Measurements from ENCODE around the gene ORAI1.
"Not testable (repeated sequence)": the region's sequence is repeated elsewhere in the genome, so short reads cannot be mapped to it uniquely, and the experiment has no call there.

ORAI1 gene

DNA sequence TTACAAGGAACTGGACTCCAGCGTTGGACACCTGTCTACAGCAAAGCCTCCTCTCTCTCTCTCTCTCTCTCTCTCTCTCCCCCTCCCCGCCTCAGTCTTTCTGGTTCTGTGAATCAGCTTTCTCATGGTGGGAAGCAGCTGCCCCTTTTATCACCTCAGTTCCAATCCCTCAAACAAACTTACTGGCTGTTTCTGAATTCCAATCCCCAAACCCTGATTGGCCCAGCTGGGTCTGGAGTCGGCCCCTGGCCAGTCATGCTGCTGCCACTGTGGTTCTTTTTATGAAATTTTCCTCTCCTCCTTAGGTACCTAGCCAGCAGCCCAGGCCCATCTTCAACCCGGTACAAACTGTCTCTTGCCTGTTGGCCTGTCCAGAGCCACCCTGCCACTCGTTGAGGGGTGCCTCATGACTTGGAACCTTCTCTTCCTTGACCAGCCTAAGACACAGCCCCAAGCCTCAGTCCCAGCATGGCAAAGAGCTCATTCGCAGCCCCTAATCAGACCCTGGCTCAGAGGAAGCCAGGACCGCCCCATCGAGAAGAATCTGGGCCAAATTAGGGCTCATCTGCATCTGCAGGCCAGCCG is 52.5 kb downstream of the ORAI1 start:
- H3K4me1 ChIP-seq = no peaks in the 10 kb centered on the region
- H3K27ac ChIP-seq = no peak overlapping the region
- DNase-seq = no peak
- no peaks in the 10 kb centered on the region for H3K27me3 ChIP-seq
- H3K36me3 ChIP-seq = no peaks in the 10 kb centered on the region
- intact Hi-C loops (cut with DNase I; ENCODE audit: low total_unique reads) = no loop called here
- H3K4me3 ChIP-seq = no peak overlapping the region
- H3K9me3 ChIP-seq = no peaks in the 10 kb centered on the region
- TF ChIP-seq, protein P1, sequence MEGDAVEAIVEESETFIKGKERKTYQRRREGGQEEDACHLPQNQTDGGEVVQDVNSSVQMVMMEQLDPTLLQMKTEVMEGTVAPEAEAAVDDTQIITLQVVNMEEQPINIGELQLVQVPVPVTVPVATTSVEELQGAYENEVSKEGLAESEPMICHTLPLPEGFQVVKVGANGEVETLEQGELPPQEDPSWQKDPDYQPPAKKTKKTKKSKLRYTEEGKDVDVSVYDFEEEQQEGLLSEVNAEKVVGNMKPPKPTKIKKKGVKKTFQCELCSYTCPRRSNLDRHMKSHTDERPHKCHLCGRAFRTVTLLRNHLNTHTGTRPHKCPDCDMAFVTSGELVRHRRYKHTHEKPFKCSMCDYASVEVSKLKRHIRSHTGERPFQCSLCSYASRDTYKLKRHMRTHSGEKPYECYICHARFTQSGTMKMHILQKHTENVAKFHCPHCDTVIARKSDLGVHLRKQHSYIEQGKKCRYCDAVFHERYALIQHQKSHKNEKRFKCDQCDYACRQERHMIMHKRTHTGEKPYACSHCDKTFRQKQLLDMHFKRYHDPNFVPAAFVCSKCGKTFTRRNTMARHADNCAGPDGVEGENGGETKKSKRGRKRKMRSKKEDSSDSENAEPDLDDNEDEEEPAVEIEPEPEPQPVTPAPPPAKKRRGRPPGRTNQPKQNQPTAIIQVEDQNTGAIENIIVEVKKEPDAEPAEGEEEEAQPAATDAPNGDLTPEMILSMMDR (IDR thresholded peaks at IDR 0.05) = no peak

DNA sequence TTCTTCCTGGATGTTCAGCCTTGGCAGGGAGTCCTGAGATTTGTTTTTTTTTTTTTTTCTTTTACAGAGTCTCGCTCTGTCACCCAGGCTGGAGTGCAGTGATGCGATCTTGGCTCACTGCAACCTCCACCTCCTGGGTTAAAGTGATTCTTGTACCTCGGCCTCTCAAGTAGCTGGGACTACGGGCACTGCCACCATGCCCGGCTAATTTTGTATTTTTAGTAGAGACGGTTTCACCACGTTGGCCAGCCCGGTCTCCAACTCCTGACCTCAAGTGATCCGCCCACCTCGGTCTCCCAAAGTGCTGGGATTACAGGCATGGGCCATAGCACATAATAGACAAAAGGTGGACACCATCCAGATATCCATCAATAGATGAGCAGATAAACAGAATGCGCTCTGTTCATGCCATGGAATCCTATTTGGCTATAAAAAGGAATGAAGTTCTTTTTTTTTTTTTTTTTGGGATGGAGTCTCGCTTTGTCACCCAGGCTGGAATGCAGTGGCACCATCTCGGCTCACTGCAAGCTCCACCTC is 53.4 kb downstream of the ORAI1 start:
- intact Hi-C loops (cut with DNase I; ENCODE audit: low total_unique reads) = loop anchor here (5.0 kb wide), 1 partner anchor 122 kb away; no protein-coding TSS in a partner anchor
- H3K27me3 ChIP-seq, H3K36me3 ChIP-seq, H3K9me3 ChIP-seq, H3K27ac ChIP-seq, H3K4me1 ChIP-seq, DNase-seq, H3K4me3 ChIP-seq: not testable (repeated sequence)

DNA sequence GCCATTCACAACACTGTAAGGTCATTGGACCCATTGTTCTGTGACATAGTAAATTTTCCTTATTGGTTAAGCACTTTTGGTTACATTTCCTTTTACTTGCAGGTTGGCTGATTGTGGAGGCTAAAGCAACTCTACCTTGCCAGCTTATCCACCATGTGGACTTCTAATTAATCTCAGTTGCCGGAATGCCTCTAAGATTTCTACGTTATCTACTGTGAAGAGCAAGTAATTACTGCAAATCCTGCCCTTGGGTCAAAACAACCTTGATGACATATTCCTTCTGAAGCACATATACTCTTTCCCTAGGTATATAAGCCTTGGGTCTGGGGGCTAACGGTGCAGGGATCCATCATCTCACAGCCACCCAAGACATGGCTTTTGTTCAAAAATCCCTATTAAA is 62.6 kb downstream of the ORAI1 start:
- H3K36me3 ChIP-seq = no peaks in the 10 kb centered on the region
- H3K4me3 ChIP-seq = no peak overlapping the region
- peaks cover 0 to 11% (median 5%) of the 10 kb centered on the region in 4 donors for H3K4me1 ChIP-seq
- no peaks in the 10 kb centered on the region for H3K27me3 ChIP-seq
- no peak overlapping the region for H3K27ac ChIP-seq
- intact Hi-C loops (cut with DNase I; ENCODE audit: low total_unique reads) = loop anchor here (5.0 kb wide), 1 partner anchor 62 kb away; the partner anchor contains the start of gene ORAI1
- H3K9me3 ChIP-seq = no peaks in the 10 kb centered on the region
- DNase-seq = no peak
- TF ChIP-seq, protein P1 (IDR thresholded peaks at IDR 0.05) = no peak

DNA sequence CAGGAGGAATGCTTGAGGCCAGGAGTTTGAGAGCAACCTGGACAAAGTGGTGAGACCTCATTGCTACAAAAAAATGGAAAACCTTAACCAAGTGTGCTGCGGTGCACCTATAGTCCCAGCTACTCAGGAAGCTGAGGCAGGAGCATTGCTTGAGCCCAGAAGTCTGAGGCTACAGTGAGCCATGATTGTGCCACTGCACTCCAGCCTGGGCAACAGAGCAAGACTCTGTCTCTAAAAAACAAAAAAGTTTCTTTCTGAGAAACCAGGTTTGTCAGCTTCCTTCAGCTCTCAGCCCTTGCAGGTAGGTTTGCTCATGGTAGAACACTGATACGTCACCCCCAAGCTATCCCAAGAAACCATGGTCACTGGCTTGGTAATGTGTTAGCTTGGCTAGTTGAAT is 63.1 kb downstream of the ORAI1 start:
- Histone ChIP-seq H3K36me3 (no peaks in the 10 kb centered on the region), H3K27me3 (no peaks in the 10 kb centered on the region), H3K27ac (no peak overlapping the region), H3K9me3 (no peaks in the 10 kb centered on the region), H3K4me1 (peaks cover 0 to 11% (median 5%) of the 10 kb centered on the region in 4 donors), H3K4me3 (no peak overlapping the region)
- intact Hi-C loops (cut with DNase I; ENCODE audit: low total_unique reads) = loop anchor here (5.0 kb wide), 1 partner anchor 62 kb away; the partner anchor contains the start of gene ORAI1
- DNase-seq = no peak
- TF ChIP-seq, protein P1 (IDR thresholded peaks at IDR 0.05) = no peak

All from tibial artery (tissue), 4 donors.